DND-41 (cell line): ENCODE data around the gene CUBN.

Source experiments
- ATAC-seq: fragments of 200-7000 bp; cut with Tn5 transposase; 3 replicates; pipeline ENCODE4 v1.9.1; 2021; ENCODE audit warnings: low read depth; ENCODE audit not compliant: insufficient read depth
- DNase-seq: peaks from one replicate; pipeline ENCODE4 v3.0.0-alpha.2; 2020
- H2AFZ ChIP-seq: 2 replicates; pipeline ENCODE4 v1.6.0; 2012; ENCODE audit warnings: low read depth, low read length
- H3K27ac ChIP-seq: 2 replicates; pipeline ENCODE4 v1.5.1; 2012; ENCODE audit warnings: low read length, inconsistent platforms
- H3K27me3 ChIP-seq: fragments of 200-600 bp; sonication (generic); 2 replicates; pipeline ENCODE4 v1.6.0; 2012; ENCODE audit warnings: low read length, mild to moderate bottlenecking, inconsistent platforms; ENCODE audit not compliant: insufficient read depth, poor library complexity
- H3K36me3 ChIP-seq: 2 replicates; pipeline ENCODE4 v1.5.1; 2012; ENCODE audit warnings: low read length, inconsistent platforms; ENCODE audit not compliant: insufficient read depth
- H3K4me1 ChIP-seq: 2 replicates; pipeline ENCODE4 v1.5.1; 2012; ENCODE audit warnings: mild to moderate bottlenecking, low read length; ENCODE audit not compliant: insufficient read depth
- H3K4me2 ChIP-seq: 2 replicates; pipeline ENCODE4 v1.6.0; 2012; ENCODE audit warnings: mild to moderate bottlenecking, moderate library complexity, low read length, inconsistent platforms; ENCODE audit not compliant: insufficient read depth
- H3K4me3 ChIP-seq, 2 experiments: fragments of 200-600 bp in 1 of 2; shearing (Covaris generic) in 1 of 2; 2 replicates each; pipeline ENCODE4 v1.5.1; 2012 to 2016; ENCODE audit warnings: inconsistent platforms in 2 of 2, low read length in 2 of 2, mild to moderate bottlenecking in 2 of 2, low read depth in 1 of 2, moderate library complexity in 1 of 2
- H3K79me2 ChIP-seq: 2 replicates; pipeline ENCODE4 v1.6.0; 2012; ENCODE audit warnings: low read length, inconsistent platforms; ENCODE audit not compliant: insufficient read depth
- H3K9ac ChIP-seq: 2 replicates; pipeline ENCODE4 v1.6.0; 2012; ENCODE audit warnings: low read depth, mild to moderate bottlenecking, inconsistent platforms, low read length, moderate library complexity
- H3K9me3 ChIP-seq: 2 replicates; pipeline ENCODE4 v1.5.1; 2012; ENCODE audit warnings: low read length, moderate library complexity, mild to moderate bottlenecking, inconsistent platforms; ENCODE audit not compliant: insufficient read depth, severe bottlenecking
- H4K20me1 ChIP-seq: 2 replicates; pipeline ENCODE4 v1.6.0; 2012; ENCODE audit warnings: low read length; ENCODE audit not compliant: insufficient read depth
- CTCF ChIP-seq: IDR thresholded peaks from 2 replicates; pipeline ENCODE4 v1.5.1; 2012; ENCODE audit warnings: borderline replicate concordance, low read length, moderate library complexity, mild to moderate bottlenecking; ENCODE audit not compliant: poor library complexity, severe bottlenecking; ENCODE audit errors: extremely low read depth
- EZH2 ChIP-seq: IDR thresholded peaks from 3 replicates; pipeline ENCODE4 v1.6.1; 2012; ENCODE audit warnings: borderline replicate concordance, low read depth, mild to moderate bottlenecking, moderate library complexity, low read length, inconsistent platforms; ENCODE audit not compliant: severe bottlenecking

Gene CUBN

GRCh38 chr10:16909961-16910792 is 219.4 kb downstream of the CUBN start:
- Histone ChIP-seq H2AFZ (no peak overlapping the region), H3K79me2 (no peaks in the 10 kb centered on the region), H3K9ac (no peak overlapping the region), H3K4me3 (no peak overlapping the region), H3K4me1 (no peaks in the 10 kb centered on the region), H3K9me3 (no peaks in the 10 kb centered on the region), H3K27me3 (no peaks in the 10 kb centered on the region), H4K20me1 (no peaks in the 10 kb centered on the region), H3K4me2 (no peak overlapping the region), H3K36me3 (no peaks in the 10 kb centered on the region), H3K27ac (no peak overlapping the region)
- ATAC-seq (no peak), DNase-seq (no peak)
- TF ChIP-seq CTCF = no peak
- TF ChIP-seq EZH2 = no peak

- Histone ChIP-seq H3K36me3 (no peaks in the 10 kb centered on the region), H3K27me3 (no peaks in the 10 kb centered on the region), H4K20me1 (no peaks in the 10 kb centered on the region), H2AFZ (no peak overlapping the region), H3K4me3 (no peak overlapping the region), H3K9me3 (no peaks in the 10 kb centered on the region), H3K27ac (no peak overlapping the region), H3K4me2 (no peak overlapping the region), H3K9ac (no peak overlapping the region), H3K79me2 (no peaks in the 10 kb centered on the region), H3K4me1 (peaks cover 6% of the 10 kb centered on the region)
- DNase-seq (no peak), ATAC-seq (no peak)
- TF ChIP-seq EZH2 = no peak
- no peak for TF ChIP-seq CTCF
Measured at GRCh38 chr10:16909271-16909767, 220.3 kb downstream of the CUBN start.

GRCh38 chr10:16907687-16908086 is 221.9 kb downstream of the CUBN start:
- H2AFZ ChIP-seq = no peak overlapping the region
- H3K79me2 ChIP-seq = no peaks in the 10 kb centered on the region
- DNase-seq (no peak), ATAC-seq (no peak)
- H3K4me2 ChIP-seq = no peak overlapping the region
- no peaks in the 10 kb centered on the region for H4K20me1 ChIP-seq
- H3K4me3 ChIP-seq = no peak overlapping the region
- H3K27ac ChIP-seq = no peak overlapping the region
- H3K9ac ChIP-seq = no peak overlapping the region
- H3K36me3 ChIP-seq = no peaks in the 10 kb centered on the region
- no peak for TF ChIP-seq CTCF
- no peak for TF ChIP-seq EZH2
- peaks cover 12% of the 10 kb centered on the region for H3K4me1 ChIP-seq
- no peaks in the 10 kb centered on the region for H3K9me3 ChIP-seq
- H3K27me3 ChIP-seq = no peaks in the 10 kb centered on the region
